Lower leg skin (tissue), 3 donors: Measurements from ENCODE around the gene SLC38A1.

Source experiments
- POLR2A ChIP-seq, 2 donors: fragments of 450-650 bp; IDR thresholded peaks; one replicate each; pipeline ENCODE4 v1.6.1; 2016 to 2017; ENCODE audit warnings: antibody characterized with exemption in 2 of 2, mild to moderate bottlenecking in 1 of 2, moderate library complexity in 1 of 2
- TF ChIP-seq, protein P1 (sequence below), 3 donors: fragments of 450-650 bp; IDR thresholded peaks; one replicate each; pipeline ENCODE4 v1.5.1; 2016; ENCODE audit warnings: antibody characterized with exemption in 3 of 3, mild to moderate bottlenecking in 3 of 3, moderate library complexity in 2 of 3

DNA sequence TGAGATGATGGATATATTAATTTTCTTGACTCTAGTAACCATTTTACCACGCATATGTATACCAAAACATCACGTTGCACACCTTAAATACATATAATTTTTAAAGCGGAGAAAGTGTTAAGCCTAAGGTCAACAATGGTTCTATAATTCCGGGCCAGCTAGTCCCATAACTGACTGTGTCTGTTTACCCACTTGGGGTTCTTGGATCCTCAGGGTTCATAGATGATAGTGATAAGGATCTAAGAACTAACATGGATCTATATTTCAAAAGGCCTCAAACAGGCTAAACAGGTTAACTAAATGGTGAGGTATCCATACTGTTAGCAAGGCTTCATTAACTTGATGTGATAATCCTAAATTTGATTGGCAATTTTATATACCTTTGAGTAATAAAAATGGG is 9.8 kb downstream of the SLC38A1 start:
- TF ChIP-seq, protein P1, sequence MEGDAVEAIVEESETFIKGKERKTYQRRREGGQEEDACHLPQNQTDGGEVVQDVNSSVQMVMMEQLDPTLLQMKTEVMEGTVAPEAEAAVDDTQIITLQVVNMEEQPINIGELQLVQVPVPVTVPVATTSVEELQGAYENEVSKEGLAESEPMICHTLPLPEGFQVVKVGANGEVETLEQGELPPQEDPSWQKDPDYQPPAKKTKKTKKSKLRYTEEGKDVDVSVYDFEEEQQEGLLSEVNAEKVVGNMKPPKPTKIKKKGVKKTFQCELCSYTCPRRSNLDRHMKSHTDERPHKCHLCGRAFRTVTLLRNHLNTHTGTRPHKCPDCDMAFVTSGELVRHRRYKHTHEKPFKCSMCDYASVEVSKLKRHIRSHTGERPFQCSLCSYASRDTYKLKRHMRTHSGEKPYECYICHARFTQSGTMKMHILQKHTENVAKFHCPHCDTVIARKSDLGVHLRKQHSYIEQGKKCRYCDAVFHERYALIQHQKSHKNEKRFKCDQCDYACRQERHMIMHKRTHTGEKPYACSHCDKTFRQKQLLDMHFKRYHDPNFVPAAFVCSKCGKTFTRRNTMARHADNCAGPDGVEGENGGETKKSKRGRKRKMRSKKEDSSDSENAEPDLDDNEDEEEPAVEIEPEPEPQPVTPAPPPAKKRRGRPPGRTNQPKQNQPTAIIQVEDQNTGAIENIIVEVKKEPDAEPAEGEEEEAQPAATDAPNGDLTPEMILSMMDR (IDR thresholded peaks at IDR 0.05): no peak
- no peak for TF ChIP-seq POLR2A (IDR thresholded peaks at IDR 0.05)
